GM12892 (cell line): Measurements from ENCODE around the gene PTAFR.

ENCODE experiments used
- POLR2A ChIP-seq: IDR thresholded peaks from 2 replicates; pipeline ENCODE4 v1.6.1; 2011; ENCODE audit warnings: low read depth, low read length, control low read depth
- POLR2AphosphoS5 ChIP-seq: IDR thresholded peaks from 2 replicates; pipeline ENCODE4 v1.6.1; 2011; ENCODE audit warnings: low read depth, low read length, control low read depth
- TAF1 ChIP-seq: IDR thresholded peaks from 2 replicates; pipeline ENCODE4 v1.6.1; 2011; ENCODE audit warnings: low read depth, mild to moderate bottlenecking, control low read depth, low read length, borderline replicate concordance

- TF ChIP-seq POLR2A: no peak
- no peak for TF ChIP-seq TAF1
- no peak for TF ChIP-seq POLR2AphosphoS5
These were observed 14.6 kb upstream of the PTAFR start for GRCh38 chr1:28190996-28191645.
